Measurements from ENCODE around the gene LDLRAD4.
"Not testable (repeated sequence)": the region's sequence is repeated elsewhere in the genome, so short reads cannot be mapped to it uniquely, and the experiment has no call there.

The LDLRAD4 gene

DNA sequence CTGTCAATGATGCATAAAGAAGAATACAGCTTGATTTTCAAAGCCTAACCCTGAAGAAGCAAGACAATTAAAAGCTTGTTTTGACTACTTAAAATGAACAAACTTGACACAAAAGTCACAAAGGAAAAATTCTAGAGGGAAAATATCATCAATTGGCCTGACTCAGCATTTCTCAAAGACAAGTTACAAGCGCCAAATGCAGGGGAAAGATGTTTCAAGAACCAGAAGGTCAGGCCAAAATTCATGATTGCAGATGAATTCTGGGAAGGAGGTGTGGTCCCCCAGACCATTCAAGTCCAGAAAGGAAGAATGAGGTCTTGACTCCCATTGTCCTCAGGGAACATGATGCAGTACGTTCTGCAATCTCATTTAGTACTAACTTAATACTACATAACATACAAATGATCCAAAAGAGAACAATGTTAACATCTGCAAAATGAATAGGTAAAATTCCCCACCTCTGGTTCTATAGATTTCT lies 443.3 kb downstream of the LDLRAD4 start:
- no peak for DNase-seq (ENCODE audit: low spot score)

DNA sequence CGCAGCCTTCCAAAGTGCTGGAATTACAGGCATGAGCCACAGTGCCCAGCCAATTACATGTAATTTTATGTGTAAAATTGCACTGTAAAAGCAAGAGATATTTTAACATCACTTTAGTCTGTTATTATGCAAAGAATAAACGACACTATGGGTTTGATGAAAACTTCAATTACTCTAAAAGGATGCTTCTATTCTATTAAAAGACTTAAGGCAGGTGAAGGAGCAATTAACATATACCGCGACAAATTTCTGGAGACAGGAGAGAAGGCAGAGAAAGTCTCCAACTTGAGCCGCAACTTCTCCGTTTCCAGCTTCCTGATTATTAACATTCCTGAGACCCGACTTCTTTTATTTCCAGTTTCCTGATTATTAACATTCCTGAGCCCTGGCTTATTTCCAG lies 454.1 kb downstream of the LDLRAD4 start:
- DNase-seq (ENCODE audit: low spot score): no peak

DNA sequence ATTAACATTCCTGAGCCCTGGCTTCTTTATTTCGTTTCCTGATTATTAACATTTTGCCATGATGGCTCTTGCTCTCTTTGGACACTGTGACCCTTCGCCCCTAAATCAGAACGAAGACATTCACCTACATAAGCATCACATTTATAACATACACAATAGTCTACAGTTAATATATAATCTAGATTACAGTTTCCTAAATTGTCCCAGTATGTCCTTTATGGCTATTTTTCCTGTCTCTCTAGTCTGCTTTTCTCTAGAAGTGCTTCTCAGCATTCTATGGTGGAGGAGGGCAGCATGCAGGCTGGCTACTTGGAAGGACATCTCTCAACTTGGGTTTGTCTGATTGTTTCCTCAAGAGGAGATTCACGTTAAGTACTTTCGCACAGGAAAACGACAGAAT lies 457.9 kb downstream of the LDLRAD4 start:
- DNase-seq (ENCODE audit: low spot score): no peak

DNA sequence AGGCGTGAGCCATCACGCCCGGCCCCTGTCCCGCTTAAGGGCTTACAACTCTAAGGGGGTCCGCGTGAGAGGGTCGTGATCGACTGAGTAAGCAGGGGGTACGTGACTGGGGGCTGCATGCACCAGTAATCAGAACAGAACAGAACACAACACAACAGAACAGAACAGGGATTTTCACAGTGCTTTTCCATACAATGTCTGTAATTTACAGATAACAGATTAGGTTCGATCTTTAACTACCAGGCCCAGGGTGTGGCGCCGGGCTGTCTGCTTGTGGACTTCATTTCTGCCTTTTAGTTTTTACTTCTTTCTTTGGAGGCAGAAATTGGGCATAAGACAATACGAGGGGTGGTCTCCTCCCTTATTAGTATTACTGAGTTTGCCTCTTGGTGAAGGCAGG lies 458.8 kb downstream of the LDLRAD4 start:
- DNase-seq (ENCODE audit: low spot score): not testable (repeated sequence)

DNA sequence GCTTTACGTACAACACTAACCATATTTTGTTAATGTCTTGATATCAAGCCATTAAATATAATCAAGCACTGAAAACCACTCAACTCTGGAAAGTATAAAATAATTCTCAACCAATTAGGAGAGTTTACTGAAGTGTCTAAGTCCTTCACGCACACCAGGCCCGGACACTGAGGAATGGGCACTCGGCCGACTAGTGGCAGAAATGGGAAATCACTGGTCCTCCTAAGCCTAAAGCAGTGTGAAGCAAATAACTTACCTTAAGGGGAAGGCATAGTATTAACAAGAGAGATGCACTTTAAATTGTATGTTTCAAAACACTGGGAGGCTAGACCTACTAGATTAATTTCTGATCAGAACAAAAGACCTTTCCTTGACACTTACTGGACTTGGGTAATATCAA lies 462.1 kb downstream of the LDLRAD4 start:
- DNase-seq (ENCODE audit: low spot score): peak; percentile 72

DNA sequence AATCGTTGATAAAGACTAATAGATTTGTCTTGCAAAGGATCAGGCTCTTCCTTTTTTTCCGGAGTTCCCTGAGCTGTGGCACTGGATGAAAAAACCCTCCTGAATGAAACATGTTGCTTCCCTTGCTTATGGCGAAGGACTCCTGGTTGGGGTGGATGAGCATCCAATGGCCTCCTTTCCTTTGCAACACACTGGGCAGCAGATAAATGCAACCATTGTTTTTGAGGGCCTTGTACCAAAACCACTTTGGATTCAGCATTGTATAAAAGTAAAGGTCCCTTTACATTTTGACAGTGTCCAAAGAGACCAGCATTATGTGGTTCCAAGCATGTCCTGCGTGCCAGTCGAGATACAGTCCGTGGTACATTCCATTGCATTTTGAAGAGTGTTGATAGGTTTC lies 463.1 kb downstream of the LDLRAD4 start:
- DNase-seq (ENCODE audit: low spot score): no peak

DNA sequence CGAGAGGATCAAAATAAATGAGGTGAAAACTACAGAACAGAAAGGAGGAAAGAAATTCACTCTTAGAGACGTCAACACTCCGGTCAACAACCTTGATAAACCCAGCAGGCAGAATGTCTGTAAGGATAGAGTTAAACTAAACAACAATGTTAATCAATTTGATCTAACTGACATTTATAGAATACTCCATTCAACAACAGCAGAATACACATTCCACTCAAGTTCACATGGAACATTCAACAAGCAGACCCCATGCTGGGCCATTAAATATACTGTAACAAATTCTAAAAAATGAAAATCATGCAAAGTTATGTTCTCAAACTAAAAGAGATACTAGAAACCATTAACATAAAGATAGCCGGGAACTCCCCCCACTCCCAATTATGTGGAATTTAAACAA lies 466.0 kb downstream of the LDLRAD4 start:
- DNase-seq (ENCODE audit: low spot score): no peak

DNA sequence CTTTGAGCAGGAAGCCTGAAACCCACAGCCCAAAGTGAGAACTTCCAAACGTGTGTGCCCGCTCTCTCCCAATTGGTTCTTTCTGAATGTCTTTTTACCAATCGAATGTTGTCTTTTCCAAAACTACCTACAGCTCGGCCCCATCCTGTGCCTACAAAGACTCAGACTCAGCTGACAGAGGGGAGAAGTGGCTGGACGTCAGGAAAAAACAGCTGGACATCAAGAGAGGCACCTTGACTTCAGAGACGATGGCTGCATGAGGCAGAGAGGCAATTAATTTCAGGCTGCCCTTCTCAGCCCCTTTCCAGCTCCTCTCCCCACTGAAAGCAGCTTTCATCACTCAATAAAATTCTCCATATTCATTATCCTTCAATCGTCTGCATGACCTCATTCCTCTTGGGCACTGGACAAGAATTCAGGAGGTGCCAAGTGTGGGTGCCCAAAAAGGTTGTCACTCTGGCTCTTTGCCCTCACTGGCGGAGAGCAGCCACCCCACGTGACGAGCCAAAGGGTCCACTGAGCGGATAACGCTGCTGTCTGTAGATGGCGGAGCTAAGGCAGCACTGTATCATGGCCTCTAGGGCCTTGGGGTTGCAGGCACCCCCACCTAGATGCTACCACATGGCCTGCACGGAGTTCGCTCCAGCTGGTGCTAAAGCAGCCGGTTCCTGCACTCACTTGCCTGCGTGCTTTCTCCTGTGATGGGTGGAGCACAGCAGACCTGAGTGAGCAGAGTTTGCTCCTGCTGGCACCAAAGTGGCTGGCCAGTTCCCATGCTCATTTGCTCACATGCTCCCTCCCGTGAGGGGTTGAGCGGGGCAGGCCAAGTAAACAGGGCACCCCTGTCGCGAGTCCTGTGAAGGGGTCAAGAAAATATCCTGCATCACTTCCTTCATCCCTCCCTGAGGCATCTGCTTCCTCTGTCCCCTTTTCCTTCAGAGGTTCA lies 469.9 kb downstream of the LDLRAD4 start:
- DNase-seq (ENCODE audit: low spot score): no peak

DNA sequence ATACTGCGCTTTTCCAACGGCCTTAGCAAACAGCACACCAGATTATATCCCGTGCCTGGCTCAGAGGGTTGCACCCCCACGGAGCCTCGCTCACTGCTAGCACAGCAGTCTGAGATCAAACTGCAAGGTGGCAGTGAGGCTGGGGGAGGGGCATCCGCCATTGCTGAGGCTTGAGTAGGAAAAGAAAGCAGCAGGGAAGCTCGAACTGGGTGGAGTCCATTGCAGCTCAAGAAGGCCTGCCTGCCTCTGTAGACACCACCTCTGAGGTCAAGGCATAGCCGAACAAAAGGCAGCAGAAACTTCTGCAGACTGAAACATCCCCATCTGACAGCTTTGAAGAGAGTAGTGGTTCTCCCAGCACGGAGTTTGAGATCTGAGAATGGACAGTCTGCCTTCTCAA lies 471.5 kb downstream of the LDLRAD4 start:
- not testable (repeated sequence) for DNase-seq (ENCODE audit: low spot score)

DNA sequence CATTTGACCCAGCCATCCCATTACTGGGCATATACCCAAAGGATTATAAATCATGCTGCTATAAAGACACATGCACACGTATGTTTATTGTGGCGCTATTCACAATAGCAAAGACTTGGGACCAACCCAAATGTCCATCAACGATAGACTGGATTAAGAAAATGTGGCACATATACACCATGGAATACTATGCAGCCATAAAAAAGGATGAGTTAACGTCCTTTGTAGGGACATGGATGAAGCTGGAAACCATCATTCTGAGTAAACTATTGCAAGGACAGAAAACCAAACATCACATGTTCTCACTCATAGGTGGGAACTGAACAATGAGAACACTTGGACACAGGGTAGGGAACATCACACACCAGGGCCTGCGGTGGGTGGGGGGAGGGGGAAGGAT lies 476.8 kb downstream of the LDLRAD4 start:
- not testable (repeated sequence) for DNase-seq (ENCODE audit: low spot score)

DNA sequence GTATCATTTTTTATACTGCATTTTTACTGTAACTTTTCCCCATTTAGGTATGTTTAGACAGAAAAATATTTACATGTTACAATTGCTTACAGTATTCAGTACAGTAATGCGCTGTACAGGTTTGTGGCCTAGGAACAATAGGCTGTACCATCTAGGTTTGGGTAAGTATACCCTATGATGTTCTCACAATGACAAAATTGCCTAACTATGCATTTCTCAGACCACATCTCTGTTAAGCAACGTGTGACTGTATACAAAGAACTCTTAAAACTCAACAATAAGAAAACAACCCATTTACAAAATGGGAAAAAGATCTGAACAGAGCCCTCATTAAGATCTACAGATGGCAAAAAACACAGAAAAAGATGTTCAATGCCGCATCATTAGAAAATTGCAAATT lies 478.4 kb downstream of the LDLRAD4 start:
- no peak for DNase-seq (ENCODE audit: low spot score)

DNA sequence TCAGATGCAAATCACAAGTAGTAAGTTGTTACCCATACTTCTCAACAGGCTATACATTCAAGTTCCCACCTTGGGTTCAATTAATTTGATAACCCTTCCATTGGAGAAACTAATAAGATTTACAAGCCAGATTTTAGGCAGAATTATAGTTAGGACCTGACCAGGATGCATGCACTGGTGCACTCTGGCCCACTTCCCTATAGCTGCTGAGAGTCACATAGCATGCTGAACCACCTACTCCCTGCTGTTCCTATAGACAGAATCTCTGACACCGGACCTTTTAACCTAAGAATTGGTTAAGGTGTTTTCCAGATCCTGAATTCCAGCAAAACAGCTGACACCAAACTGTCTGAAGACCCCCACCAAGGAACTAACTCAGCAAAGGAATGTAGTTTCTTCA lies 481.6 kb downstream of the LDLRAD4 start:
- no peak for DNase-seq (ENCODE audit: low spot score)
